ENCODE data around the gene NTRK2. TPM values are rescaled to one million over a fixed set of nuclear protein-coding genes. Genes with fewer than 3 reads are reported as not detected.

Gene NTRK2
- polyA plus RNA-seq, 1 experiment = 2.0 TPM

DNA sequence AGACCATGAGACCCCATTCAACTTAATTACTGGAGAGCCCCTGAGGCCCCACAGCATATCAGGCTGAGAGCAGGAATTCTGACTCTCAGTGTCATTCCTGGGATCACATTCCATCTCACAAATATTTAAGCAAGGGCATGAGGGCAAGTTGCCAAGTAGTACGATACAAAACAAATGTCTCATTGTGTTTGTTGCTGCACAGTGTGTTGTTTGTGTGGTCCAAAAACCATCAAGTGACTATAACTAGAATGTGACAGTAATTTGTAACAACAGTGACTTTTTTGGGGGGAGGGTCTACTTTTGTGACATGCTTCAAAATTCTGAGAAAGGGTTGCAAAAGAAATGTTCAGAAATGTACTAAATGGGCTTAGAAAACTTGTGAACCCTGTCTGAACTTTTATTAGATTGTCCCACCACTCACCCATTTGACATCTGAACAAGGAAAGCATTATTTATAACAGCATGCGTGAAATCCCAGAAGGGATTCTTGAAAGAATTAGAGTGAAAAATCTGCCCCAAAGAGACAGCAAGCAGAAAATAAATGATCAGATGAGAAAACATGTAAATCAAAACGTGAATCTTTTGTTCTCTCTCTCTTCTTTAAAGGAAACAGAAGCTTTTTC lies 347.0 kb downstream of the NTRK2 start:
- CTCF ChIA-PET = no interaction called here

DNA sequence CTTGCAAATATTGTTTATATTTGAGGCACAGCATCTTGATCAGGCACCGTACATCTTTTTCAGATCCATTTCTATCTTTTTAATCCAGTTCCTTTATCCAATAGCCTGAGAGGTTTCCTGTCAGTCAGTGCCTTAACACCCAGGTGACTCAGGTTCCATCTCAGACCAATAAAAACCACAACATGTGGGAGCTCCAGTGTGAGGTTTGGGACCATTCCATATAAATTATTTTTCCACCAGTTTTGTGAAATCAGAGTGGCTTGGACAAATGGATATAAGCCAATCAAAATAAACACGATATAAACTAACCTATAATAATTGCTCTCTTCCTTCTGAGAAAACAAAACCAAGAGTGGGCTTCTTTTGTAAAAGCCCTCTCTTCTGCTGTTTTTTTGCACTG lies 351.3 kb downstream of the NTRK2 start:
- TF ChIP-seq, protein P1, sequence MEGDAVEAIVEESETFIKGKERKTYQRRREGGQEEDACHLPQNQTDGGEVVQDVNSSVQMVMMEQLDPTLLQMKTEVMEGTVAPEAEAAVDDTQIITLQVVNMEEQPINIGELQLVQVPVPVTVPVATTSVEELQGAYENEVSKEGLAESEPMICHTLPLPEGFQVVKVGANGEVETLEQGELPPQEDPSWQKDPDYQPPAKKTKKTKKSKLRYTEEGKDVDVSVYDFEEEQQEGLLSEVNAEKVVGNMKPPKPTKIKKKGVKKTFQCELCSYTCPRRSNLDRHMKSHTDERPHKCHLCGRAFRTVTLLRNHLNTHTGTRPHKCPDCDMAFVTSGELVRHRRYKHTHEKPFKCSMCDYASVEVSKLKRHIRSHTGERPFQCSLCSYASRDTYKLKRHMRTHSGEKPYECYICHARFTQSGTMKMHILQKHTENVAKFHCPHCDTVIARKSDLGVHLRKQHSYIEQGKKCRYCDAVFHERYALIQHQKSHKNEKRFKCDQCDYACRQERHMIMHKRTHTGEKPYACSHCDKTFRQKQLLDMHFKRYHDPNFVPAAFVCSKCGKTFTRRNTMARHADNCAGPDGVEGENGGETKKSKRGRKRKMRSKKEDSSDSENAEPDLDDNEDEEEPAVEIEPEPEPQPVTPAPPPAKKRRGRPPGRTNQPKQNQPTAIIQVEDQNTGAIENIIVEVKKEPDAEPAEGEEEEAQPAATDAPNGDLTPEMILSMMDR (IDR thresholded peaks at IDR 0.05; ENCODE audit: insufficient read depth, low read depth, low read length) = no peak
- ChIA-PET POLR2A (no interaction called here), CTCF (no interaction called here)
- no peaks in the 10 kb centered on the region for H3K27me3 ChIP-seq (ENCODE audit: control insufficient read depth, insufficient read depth, low read length)
- H3K36me3 ChIP-seq (ENCODE audit: control insufficient read depth, insufficient read depth, low read length) = no peaks in the 10 kb centered on the region
- H3K4me3 ChIP-seq (ENCODE audit: low read depth, low read length) = no peak overlapping the region
- no peak for DNase-seq (ENCODE audit: low read depth)

More for the DNA sequence above, 347.0 kb downstream of the NTRK2 start:
- Histone ChIP-seq H3K4me3 (ENCODE audit: low read depth, low read length) (no peak overlapping the region), H3K27me3 (ENCODE audit: control insufficient read depth, insufficient read depth, low read length) (no peaks in the 10 kb centered on the region), H3K36me3 (ENCODE audit: control insufficient read depth, insufficient read depth, low read length) (no peaks in the 10 kb centered on the region)
- POLR2A ChIA-PET = no interaction called here
- DNase-seq (ENCODE audit: low read depth) = no peak
- TF ChIP-seq, protein P1 (IDR thresholded peaks at IDR 0.05; ENCODE audit: insufficient read depth, low read depth, low read length) = no peak

DNA sequence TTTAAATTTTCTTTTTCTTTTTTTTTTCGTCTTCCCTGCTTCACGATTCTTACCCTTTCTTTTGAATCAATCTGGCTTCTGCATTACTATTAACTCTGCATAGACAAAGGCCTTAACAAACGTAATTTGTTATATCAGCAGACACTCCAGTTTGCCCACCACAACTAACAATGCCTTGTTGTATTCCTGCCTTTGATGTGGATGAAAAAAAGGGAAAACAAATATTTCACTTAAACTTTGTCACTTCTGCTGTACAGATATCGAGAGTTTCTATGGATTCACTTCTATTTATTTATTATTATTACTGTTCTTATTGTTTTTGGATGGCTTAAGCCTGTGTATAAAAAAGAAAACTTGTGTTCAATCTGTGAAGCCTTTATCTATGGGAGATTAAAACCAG lies 352.2 kb downstream of the NTRK2 start:
- H3K4me3 ChIP-seq (ENCODE audit: low read depth, low read length) = no peak overlapping the region
- H3K36me3 ChIP-seq (ENCODE audit: control insufficient read depth, insufficient read depth, low read length) = no peaks in the 10 kb centered on the region
- ChIA-PET CTCF (no interaction called here), POLR2A (no interaction called here)
- TF ChIP-seq, protein P1 (IDR thresholded peaks at IDR 0.05; ENCODE audit: insufficient read depth, low read depth, low read length) = no peak
- no peaks in the 10 kb centered on the region for H3K27me3 ChIP-seq (ENCODE audit: control insufficient read depth, insufficient read depth, low read length)
- no peak for DNase-seq (ENCODE audit: low read depth)

DNA sequence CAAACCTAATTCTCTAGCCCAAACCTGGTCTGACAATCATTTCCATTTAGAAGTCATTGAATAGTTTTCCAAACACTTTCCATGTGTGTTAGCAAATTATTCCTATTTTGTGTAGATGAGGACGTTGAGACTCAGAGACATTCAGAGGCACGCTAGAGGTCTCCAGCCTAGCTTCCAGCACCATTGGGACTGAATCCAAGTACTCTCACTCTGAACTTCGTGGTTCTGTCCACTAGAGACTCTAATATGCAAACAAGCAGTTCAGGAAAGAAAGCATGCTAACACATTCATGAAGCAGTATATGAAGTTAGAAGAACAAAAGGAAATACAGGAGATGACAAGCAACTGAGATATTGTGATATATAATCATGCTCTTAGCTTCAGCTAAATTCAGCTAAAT lies 354.8 kb downstream of the NTRK2 start:
- H3K27me3 ChIP-seq (ENCODE audit: control insufficient read depth, insufficient read depth, low read length) = no peaks in the 10 kb centered on the region
- CTCF ChIA-PET = no interaction called here
- POLR2A ChIA-PET = no interaction called here
- no peak for DNase-seq (ENCODE audit: low read depth)
- H3K36me3 ChIP-seq (ENCODE audit: control insufficient read depth, insufficient read depth, low read length) = no peaks in the 10 kb centered on the region
- TF ChIP-seq, protein P1 (IDR thresholded peaks at IDR 0.05; ENCODE audit: insufficient read depth, low read depth, low read length) = no peak
- no peak overlapping the region for H3K4me3 ChIP-seq (ENCODE audit: low read depth, low read length)

DNA sequence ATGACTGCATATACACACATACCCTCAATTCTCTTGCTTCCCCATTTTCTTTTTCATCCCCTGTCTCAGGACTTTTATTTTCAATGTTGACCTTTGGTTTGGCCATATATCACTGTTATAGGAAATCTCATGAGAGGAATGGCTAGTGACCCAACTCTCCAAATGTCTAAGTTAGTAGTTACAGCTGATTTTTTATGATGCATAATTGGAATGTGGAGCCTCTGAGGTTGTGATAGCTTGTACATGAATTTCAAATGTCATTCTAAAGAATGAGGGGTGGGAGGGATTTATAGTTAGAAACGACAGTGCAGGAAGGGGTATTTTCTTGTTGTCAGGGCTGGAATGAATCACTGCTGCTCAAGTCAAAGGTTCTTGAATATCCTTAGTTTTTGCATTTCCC lies 356.1 kb downstream of the NTRK2 start:
- H3K4me3 ChIP-seq (ENCODE audit: low read depth, low read length) = no peak overlapping the region
- no peak for DNase-seq (ENCODE audit: low read depth)
- TF ChIP-seq, protein P1 (IDR thresholded peaks at IDR 0.05; ENCODE audit: insufficient read depth, low read depth, low read length) = no peak
- H3K27me3 ChIP-seq (ENCODE audit: control insufficient read depth, insufficient read depth, low read length) = no peaks in the 10 kb centered on the region
- H3K36me3 ChIP-seq (ENCODE audit: control insufficient read depth, insufficient read depth, low read length) = no peaks in the 10 kb centered on the region
- POLR2A ChIA-PET = no interaction called here
- CTCF ChIA-PET = no interaction called here
